Stimulated activated naive CD8-positive, alpha-beta T cell treated with anti-CD3 and anti-CD28 coated beads, Interleukin-15, amount 100 ng/mL, for 72 hours (primary cell): ENCODE data around the gene OTOGL.
A peak's percentile ranks its signal among the peaks of the same experiment; 100 is the strongest.

ENCODE experiments used
- ATAC-seq: fragments of 150-1000 bp; cut with Tn5 transposase; 2 replicates; pipeline ENCODE4 v1.10.0; 2021; ENCODE audit warnings: mild to moderate bottlenecking, moderate library complexity
- DNase-seq, 2 donors: peaks; one replicate each; pipeline ENCODE4 v3.0.0; 2021 to 2022
- H3K27ac Mint-ChIP-seq, 2 donors: one replicate each; pipeline ENCODE4 v1.8.0; 2022; ENCODE audit warnings: mild to moderate bottlenecking in 2 of 2, mixed read lengths in 2 of 2, moderate library complexity in 2 of 2
- H3K27me3 Mint-ChIP-seq: one replicate; pipeline ENCODE4 v1.8.0; 2022; ENCODE audit warnings: mixed read lengths
- H3K4me1 Mint-ChIP-seq: one replicate; pipeline ENCODE4 v1.8.0; 2022; ENCODE audit warnings: mild to moderate bottlenecking, mixed read lengths
- H3K4me3 Mint-ChIP-seq, 2 donors: one replicate each; pipeline ENCODE4 v1.8.0; 2022; ENCODE audit warnings: mild to moderate bottlenecking in 2 of 2, mixed read lengths in 2 of 2, moderate library complexity in 1 of 2
- H3K9me3 Mint-ChIP-seq, 2 donors: one replicate each; pipeline ENCODE4 v1.8.0; 2022; ENCODE audit warnings: mixed read lengths in 2 of 2

The OTOGL gene

DNA sequence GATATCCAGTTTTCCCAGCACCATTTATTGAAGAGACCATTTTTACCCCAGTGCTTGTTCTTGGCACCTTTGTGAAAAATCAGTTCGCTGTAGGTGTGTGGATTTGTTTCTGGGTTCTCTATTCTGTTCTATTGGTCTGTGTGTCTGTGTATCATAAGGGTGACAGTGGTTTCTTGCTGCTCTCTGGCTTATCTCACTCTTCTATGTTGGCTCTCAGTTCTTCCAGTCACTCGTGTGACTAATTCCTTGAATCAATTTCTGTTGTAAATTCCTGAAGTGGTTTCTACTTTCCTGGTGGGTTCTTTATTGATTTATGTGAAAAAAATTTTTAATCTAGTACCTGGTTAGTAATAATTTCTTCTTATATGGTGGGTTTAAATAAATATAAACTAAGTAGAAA, 58.3 kb downstream of the OTOGL start:
- peaks cover 0 to 4% of the 10 kb centered on the region in 2 donors for H3K9me3 Mint-ChIP-seq
- DNase-seq (no peak), ATAC-seq (no peak)
- peaks cover 15% of the 10 kb centered on the region for H3K4me1 Mint-ChIP-seq
- peaks cover 29% of the 10 kb centered on the region for H3K27me3 Mint-ChIP-seq
- H3K27ac Mint-ChIP-seq, result no peak overlapping the region
- H3K4me3 Mint-ChIP-seq, result no peak overlapping the region

- ATAC-seq (no peak), DNase-seq (no peak)
- no peak overlapping the region for H3K27ac Mint-ChIP-seq
These were observed 62.3 kb downstream of the OTOGL start for GRCh38 chr12:80161612-80162011.

DNA sequence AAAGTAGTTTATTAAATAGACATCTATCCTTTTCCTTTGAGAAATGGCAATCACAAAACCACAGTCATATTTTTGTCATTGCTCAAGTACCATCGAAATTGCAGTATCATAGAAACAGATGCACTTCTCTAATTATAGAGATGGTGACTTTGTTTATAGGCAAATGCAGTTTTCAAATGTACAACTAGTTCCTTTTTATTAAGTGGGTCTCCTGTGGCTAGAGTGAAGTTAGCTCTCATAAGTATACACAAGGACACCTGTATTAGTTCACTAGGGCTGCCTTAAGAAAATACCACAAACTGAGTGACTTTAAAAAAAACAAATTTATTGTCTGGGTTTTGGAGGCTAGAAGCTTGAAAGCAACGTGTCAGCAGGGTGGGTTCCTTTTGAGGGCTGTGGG, 62.8 kb downstream of the OTOGL start:
- ATAC-seq (no peak), DNase-seq (no peak)
- H3K27me3 Mint-ChIP-seq, result peaks cover 45% of the 10 kb centered on the region
- no peak overlapping the region for H3K4me3 Mint-ChIP-seq
- H3K27ac Mint-ChIP-seq, result no peak overlapping the region
- no peaks in the 10 kb centered on the region for H3K4me1 Mint-ChIP-seq
- H3K9me3 Mint-ChIP-seq, result no peaks in the 10 kb centered on the region

More at GRCh38 chr12:80161612-80162011, 62.3 kb downstream of the OTOGL start:
- Mint-ChIP-seq H3K4me1 (no peaks in the 10 kb centered on the region), H3K4me3 (no peak overlapping the region), H3K27me3 (peaks cover 45% of the 10 kb centered on the region), H3K9me3 (no peaks in the 10 kb centered on the region)

DNA sequence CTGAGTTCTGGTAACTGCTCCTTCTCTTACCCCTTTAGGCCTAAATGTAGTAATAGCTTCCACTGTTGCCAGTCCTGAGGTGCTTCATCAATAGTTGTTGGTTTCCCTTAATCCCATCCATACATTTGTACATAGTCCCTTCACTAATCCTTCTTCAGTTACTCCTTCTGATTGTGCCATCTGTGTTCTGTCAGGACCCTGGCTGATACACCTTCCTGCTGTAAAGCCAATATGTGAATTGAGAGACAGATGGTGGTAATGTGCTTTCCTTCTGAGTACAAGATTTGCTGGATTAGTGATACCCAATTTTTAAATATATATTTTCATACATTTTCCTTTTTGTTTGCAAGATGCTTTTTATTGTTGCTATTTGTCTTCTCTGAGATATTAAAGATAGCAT, 66.4 kb downstream of the OTOGL start:
- H3K4me3 Mint-ChIP-seq, result no peak overlapping the region
- no peak for DNase-seq
- no peak overlapping the region for H3K27ac Mint-ChIP-seq
- H3K27me3 Mint-ChIP-seq, result peaks cover 27% of the 10 kb centered on the region
- no peaks in the 10 kb centered on the region for H3K9me3 Mint-ChIP-seq
- H3K4me1 Mint-ChIP-seq, result peaks cover 27% of the 10 kb centered on the region
- no peak for ATAC-seq

GRCh38 chr12:80166751-80167150, 67.4 kb downstream of the OTOGL start:
- no peak for ATAC-seq
- H3K27me3 Mint-ChIP-seq, result peaks cover 17% of the 10 kb centered on the region
- peaks cover 27% of the 10 kb centered on the region for H3K4me1 Mint-ChIP-seq
- DNase-seq, result no peak
- H3K4me3 Mint-ChIP-seq, result no peak overlapping the region
- H3K27ac Mint-ChIP-seq, result no peak overlapping the region
- H3K9me3 Mint-ChIP-seq, result no peaks in the 10 kb centered on the region

- H3K27ac Mint-ChIP-seq, result no peak overlapping the region
- no peaks in the 10 kb centered on the region for H3K9me3 Mint-ChIP-seq
- ATAC-seq, result no peak
- peaks cover 27% of the 10 kb centered on the region for H3K4me1 Mint-ChIP-seq
- no peak overlapping the region for H3K4me3 Mint-ChIP-seq
- H3K27me3 Mint-ChIP-seq, result peaks cover 21% of the 10 kb centered on the region
- DNase-seq, result no peak
These were observed 69.6 kb downstream of the OTOGL start for GRCh38 chr12:80168936-80169335.

DNA sequence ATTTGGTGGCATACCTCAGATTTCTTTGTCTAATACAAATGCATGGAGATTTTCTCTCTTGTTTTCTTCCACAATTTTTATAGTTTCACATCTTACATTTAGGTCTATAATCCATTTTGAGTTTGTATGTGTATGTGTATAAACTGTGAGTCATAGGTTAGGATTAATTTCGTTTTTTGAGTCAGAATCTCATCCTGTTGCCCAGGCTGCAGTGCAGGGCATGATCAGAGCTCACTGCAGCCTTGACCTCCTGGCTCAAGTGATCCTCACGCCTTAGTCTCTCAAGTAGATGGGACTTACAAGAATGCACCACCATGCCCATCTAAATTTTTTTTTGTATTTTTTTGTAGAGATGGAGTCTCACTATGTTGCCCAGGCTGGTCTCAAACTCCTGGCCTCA, 71.6 kb downstream of the OTOGL start:
- H3K4me3 Mint-ChIP-seq, result no peak overlapping the region
- DNase-seq, result no peak
- H3K4me1 Mint-ChIP-seq, result peaks cover 34% of the 10 kb centered on the region
- peaks cover 5% of the 10 kb centered on the region for H3K27me3 Mint-ChIP-seq
- H3K9me3 Mint-ChIP-seq, result no peaks in the 10 kb centered on the region
- no peak for ATAC-seq
- H3K27ac Mint-ChIP-seq, result no peak overlapping the region

DNA sequence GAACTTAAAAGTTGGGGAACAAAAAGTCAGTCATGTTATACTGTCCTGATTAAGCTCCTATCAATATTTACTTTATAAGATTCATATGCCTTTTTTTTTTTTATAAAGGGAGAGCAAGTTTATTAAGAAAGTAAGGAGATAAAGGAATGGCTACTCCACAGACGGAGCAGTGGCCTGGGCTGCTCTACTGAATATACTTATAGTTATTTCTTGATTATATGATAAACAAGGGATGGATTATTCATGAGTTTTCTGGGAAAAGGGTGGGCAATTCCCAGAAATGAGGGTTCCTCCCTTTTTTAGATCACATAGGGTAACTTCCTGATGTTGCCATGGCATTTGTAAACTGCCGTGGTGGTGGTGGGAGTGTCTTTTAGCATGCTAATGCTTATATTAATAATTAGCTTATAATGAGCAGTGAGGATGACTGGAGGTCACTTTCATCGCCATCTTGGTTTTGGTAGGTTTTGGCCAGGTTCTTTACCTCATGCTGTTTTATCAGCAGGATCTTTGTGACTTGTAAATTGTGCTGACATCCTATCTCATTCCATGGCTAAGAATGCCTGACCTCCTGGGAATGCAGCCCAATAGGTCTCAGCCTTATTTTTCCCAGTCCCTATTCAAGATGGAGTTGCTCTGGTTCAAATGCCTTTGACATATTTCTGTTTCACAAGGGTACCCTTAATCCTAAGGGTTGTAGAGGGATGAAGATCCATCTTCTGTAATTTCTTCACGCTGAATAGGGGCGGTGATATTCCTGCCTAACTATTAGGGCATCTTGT, 73.9 kb downstream of the OTOGL start:
- DNase-seq (no peak), ATAC-seq (no peak)
- H3K4me3 Mint-ChIP-seq, result no peak overlapping the region
- peaks cover 30% of the 10 kb centered on the region for H3K4me1 Mint-ChIP-seq
- H3K9me3 Mint-ChIP-seq, result no peaks in the 10 kb centered on the region
- no peak overlapping the region for H3K27ac Mint-ChIP-seq
- H3K27me3 Mint-ChIP-seq, result peaks cover 5% of the 10 kb centered on the region

- no peak for DNase-seq
- peak; percentile 71 for ATAC-seq
- H3K27ac Mint-ChIP-seq, result no peak overlapping the region
- H3K4me1 Mint-ChIP-seq, result peaks cover 24% of the 10 kb centered on the region
- no peak overlapping the region for H3K4me3 Mint-ChIP-seq
- H3K9me3 Mint-ChIP-seq, result no peaks in the 10 kb centered on the region
- H3K27me3 Mint-ChIP-seq, result peaks cover 5% of the 10 kb centered on the region
These were observed 76.1 kb downstream of the OTOGL start for GRCh38 chr12:80175307-80175930.

- peaks cover 5% of the 10 kb centered on the region for H3K27me3 Mint-ChIP-seq
- H3K27ac Mint-ChIP-seq, result no peak overlapping the region
- H3K9me3 Mint-ChIP-seq, result no peaks in the 10 kb centered on the region
- H3K4me1 Mint-ChIP-seq, result peaks cover 24% of the 10 kb centered on the region
- no peak overlapping the region for H3K4me3 Mint-ChIP-seq
- ATAC-seq (no peak), DNase-seq (no peak)
These were observed 77.4 kb downstream of the OTOGL start for GRCh38 chr12:80176706-80177105.

- H3K9me3 Mint-ChIP-seq, result no peaks in the 10 kb centered on the region
- ATAC-seq, result peak; percentile 76
- H3K4me1 Mint-ChIP-seq, result peaks cover 24% of the 10 kb centered on the region
- H3K27ac Mint-ChIP-seq, result no peak overlapping the region
- no peaks in the 10 kb centered on the region for H3K27me3 Mint-ChIP-seq
- DNase-seq, result peak in 1 of 2 donors; percentile 7
- peak overlapping the region in 1 of 2 donors; percentile 9 for H3K4me3 Mint-ChIP-seq
These were observed 79.5 kb downstream of the OTOGL start for GRCh38 chr12:80178846-80179245.

DNA sequence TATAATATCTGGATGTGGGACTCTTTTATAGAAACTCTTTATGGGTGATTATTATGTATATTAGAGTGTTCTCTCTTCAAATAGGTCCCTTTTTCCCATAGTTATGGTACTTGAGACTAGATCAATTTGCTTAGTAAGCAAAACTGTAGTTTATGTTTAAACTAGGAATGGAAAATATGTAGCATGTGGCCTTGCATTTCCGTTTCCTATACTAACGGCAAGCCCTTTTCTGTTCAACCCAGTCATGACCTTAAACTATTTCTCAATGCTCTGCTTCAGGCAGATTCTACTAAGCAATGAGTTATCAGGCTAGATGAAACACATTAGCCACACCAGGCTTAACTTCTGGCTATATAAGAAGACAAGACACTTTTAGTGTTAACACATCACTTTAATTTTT, 84.6 kb downstream of the OTOGL start:
- ATAC-seq, result no peak
- Mint-ChIP-seq H3K27me3 (no peaks in the 10 kb centered on the region), H3K4me3 (no peak overlapping the region), H3K27ac (no peak overlapping the region), H3K4me1 (peaks cover 8% of the 10 kb centered on the region), H3K9me3 (no peaks in the 10 kb centered on the region)
- no peak for DNase-seq

GRCh38 chr12:80184926-80185325, 85.6 kb downstream of the OTOGL start:
- no peak overlapping the region for H3K27ac Mint-ChIP-seq
- no peak overlapping the region for H3K4me3 Mint-ChIP-seq
- ATAC-seq (no peak), DNase-seq (no peak)
- H3K4me1 Mint-ChIP-seq, result no peaks in the 10 kb centered on the region
- no peaks in the 10 kb centered on the region for H3K27me3 Mint-ChIP-seq
- H3K9me3 Mint-ChIP-seq, result no peaks in the 10 kb centered on the region

GRCh38 chr12:80186727-80187217, 87.4 kb downstream of the OTOGL start:
- Mint-ChIP-seq H3K27ac (no peak overlapping the region), H3K27me3 (no peaks in the 10 kb centered on the region), H3K4me3 (no peak overlapping the region), H3K9me3 (no peaks in the 10 kb centered on the region), H3K4me1 (no peaks in the 10 kb centered on the region)
- no peak for ATAC-seq
- peak in 1 of 2 donors; percentile 11 for DNase-seq

DNA sequence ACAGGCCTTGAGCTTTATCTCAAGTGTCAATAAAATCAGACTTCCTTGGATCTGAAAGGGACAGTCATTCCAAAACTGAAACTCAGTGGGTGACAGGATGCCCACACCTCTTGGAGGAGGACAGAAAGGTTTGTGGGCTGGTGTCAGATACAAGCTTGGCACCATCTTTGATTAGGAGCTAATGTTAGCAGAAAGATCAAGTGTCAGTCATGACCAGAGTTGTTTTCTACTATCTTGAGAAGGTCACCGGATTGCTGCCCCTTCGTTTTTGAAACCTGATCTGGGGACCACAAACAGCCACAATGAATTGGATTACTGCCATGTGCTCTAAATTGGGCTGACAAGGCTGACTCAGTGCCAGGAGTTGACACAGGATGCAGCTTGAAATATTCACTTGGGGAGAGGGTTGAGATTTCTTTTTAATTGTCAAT, 88.3 kb downstream of the OTOGL start:
- Mint-ChIP-seq H3K9me3 (no peaks in the 10 kb centered on the region), H3K27ac (peak overlapping the region; percentile 44 to 63), H3K4me1 (no peaks in the 10 kb centered on the region), H3K27me3 (peaks cover 8% of the 10 kb centered on the region), H3K4me3 (peak overlapping the region in 1 of 2 donors; percentile 6)
- DNase-seq (peak; percentile 40 to 41), ATAC-seq (peak; percentile 93)

DNA sequence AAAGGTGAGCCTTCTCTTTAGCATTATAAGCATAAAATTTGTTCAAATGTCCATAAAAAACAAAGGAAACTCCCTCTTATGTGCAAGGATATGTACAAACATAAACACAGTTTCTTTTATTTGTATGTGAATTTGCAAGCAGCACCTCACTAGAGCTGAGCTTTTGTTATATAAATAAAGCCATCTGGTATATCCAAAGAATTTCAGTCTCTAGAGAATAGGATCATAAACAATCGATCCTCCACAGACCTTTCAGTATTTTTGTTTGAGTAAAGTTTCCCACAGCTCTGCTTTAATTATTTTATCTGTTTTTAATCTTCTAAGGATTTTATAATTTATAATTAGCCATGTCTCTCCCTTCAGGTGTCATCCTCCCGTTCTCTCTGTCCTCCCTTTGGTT, 89.2 kb downstream of the OTOGL start:
- Mint-ChIP-seq H3K9me3 (no peaks in the 10 kb centered on the region), H3K27ac (peak overlapping the region in 1 of 2 donors; percentile 0), H3K4me1 (no peaks in the 10 kb centered on the region), H3K27me3 (peaks cover 8% of the 10 kb centered on the region), H3K4me3 (no peak overlapping the region)
- DNase-seq (no peak), ATAC-seq (no peak)
